ENCODE results near the gene RPS15. TPM values are rescaled to one million over a fixed set of nuclear protein-coding genes. Genes with fewer than 3 reads are reported as not detected.

Gene RPS15
- total RNA-seq, 4 donors from 2014 or later, result 4,239 to 4,988 (median 4,337) TPM

DNA sequence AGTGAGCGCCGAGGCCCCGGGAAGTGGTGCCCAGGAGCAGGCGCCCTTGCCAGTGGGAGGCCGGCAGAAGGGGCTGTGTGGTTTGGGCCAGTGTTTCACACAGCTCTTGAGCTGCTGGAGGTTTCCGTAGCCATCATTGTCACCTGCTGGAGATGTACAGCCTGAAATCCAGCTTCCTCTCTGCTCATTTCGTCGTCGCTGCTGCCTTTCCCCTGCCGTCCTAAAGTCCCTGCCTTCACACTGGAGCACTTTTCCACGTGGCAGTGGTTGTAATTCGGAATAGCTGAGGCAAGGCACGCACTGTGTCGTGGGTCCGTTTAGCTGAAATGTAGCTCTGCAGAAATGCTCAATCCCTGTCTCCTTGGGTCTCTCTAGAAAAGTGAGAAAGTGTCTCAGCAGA, 17.6 kb upstream of the RPS15 start:
- Histone ChIP-seq H3K4me1 (peaks cover 0 to 42% (median 29%) of the 10 kb centered on the region in 4 donors), H3K27ac (no peak overlapping the region), H3K36me3 (peaks cover 0 to 76% (median 20%) of the 10 kb centered on the region in 3 donors), H3K4me3 (no peak overlapping the region), H3K9me3 (no peaks in the 10 kb centered on the region), H3K27me3 (no peaks in the 10 kb centered on the region)
- TF ChIP-seq EP300 (IDR thresholded peaks at IDR 0.05), result no peak
- TF ChIP-seq POLR2A (IDR thresholded peaks at IDR 0.05), result no peak
- TF ChIP-seq, protein P1, sequence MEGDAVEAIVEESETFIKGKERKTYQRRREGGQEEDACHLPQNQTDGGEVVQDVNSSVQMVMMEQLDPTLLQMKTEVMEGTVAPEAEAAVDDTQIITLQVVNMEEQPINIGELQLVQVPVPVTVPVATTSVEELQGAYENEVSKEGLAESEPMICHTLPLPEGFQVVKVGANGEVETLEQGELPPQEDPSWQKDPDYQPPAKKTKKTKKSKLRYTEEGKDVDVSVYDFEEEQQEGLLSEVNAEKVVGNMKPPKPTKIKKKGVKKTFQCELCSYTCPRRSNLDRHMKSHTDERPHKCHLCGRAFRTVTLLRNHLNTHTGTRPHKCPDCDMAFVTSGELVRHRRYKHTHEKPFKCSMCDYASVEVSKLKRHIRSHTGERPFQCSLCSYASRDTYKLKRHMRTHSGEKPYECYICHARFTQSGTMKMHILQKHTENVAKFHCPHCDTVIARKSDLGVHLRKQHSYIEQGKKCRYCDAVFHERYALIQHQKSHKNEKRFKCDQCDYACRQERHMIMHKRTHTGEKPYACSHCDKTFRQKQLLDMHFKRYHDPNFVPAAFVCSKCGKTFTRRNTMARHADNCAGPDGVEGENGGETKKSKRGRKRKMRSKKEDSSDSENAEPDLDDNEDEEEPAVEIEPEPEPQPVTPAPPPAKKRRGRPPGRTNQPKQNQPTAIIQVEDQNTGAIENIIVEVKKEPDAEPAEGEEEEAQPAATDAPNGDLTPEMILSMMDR (IDR thresholded peaks at IDR 0.05), result no peak
- WGBS, 2 donors, result 87 to 88% methylated on average over 15 of the region's 15 CpGs
- no peak for DNase-seq (ENCODE audit: low spot score in 2 of 2)

DNA sequence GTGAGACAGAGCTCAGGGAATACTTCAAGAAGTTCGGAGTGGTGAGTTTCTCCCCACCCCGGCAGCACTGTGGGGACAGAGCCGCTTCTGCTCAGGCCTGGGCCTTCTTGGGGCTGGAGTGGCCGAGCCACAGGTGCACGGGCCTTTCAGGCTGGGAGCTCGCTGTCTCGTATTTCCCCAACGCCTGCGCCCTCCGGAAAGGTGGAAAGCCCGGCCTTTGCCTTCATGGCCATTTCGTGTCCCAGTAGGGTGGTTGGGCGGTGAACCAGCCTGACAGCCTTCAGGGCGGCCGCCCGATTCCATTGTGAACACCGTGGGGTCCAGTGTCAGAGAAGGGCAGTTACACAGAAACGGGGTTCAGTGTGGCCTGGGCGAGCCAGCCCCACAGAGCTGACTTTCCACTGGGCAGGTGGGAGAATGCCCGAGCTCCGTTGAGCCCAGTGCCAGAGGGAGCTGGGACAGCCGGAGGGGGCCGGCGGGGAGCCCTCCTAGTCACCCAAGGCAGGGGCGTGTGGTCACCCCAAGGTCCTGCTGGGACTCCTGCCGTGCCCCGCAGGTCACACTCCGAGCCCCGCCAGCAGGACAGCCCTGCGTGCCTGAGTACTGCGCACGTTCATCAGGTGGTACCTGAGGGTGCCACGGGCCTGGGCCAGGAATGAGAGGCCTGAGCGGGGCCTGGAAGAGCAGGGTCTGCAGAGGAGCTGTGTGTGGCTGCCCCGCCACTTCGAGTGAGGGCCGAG, 16.8 kb upstream of the RPS15 start:
- Histone ChIP-seq H3K4me3 (no peak overlapping the region), H3K4me1 (peaks cover 0 to 34% (median 21%) of the 10 kb centered on the region in 4 donors), H3K27ac (no peak overlapping the region), H3K27me3 (no peaks in the 10 kb centered on the region), H3K36me3 (peaks cover 0 to 84% (median 20%) of the 10 kb centered on the region in 3 donors), H3K9me3 (no peaks in the 10 kb centered on the region)
- TF ChIP-seq EP300 (IDR thresholded peaks at IDR 0.05) (no peak), POLR2A (IDR thresholded peaks at IDR 0.05) (no peak)
- TF ChIP-seq, protein P1 (IDR thresholded peaks at IDR 0.05), result no peak
- DNase-seq (ENCODE audit: low spot score in 2 of 2), result no peak
- 90 to 91% methylated on average over 33 to 35 of the region's 37 CpGs for WGBS, 2 donors

DNA sequence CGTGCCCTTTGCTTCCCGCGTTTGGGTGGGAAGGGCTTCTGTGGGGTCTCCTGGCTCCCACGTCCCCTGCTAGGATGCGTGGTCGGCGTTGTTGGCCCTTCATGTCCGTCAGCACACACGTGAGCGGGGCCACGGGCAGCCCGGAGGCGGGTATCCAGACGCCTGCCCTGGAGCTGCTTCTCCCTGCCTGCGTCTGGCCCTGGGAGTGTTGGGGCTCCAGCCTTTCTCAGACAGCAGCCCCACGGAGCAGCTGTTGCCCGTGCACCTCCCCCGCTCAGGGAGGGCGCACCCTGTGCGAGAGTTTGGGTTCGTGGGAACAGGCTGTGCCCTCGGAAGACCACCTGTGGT, 16.3 kb upstream of the RPS15 start:
- H3K27me3 ChIP-seq, result no peaks in the 10 kb centered on the region
- WGBS, 2 donors, result 84 to 86% methylated on average over 19 to 20 of the region's 22 CpGs

DNA sequence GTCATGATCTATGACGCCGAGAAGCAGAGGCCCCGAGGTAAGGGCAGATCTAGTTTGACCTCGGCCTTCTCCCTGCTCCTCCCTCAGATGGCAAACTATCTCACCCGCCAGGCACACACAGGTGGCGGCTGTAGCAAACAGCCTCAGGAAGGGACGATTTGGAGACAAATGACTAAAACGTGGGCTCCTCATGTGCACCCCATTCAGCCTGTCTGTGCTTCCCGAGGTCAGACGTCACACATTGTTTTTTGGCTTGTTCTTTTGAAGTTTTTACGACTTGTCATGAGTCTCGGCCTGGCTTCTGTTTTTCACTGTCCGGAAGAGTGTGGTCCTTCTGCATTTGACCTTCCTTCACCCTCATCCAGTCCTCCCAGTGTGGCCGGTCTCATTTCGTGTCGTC, 15.8 kb upstream of the RPS15 start:
- Histone ChIP-seq H3K4me3 (no peak overlapping the region), H3K27ac (no peak overlapping the region), H3K9me3 (no peaks in the 10 kb centered on the region), H3K4me1 (peaks cover 0 to 24% (median 12%) of the 10 kb centered on the region in 4 donors), H3K27me3 (no peaks in the 10 kb centered on the region), H3K36me3 (peaks cover 0 to 94% (median 20%) of the 10 kb centered on the region in 3 donors)
- no peak for DNase-seq (ENCODE audit: low spot score in 2 of 2)
- TF ChIP-seq, protein P1 (IDR thresholded peaks at IDR 0.05), result no peak
- TF ChIP-seq EP300 (IDR thresholded peaks at IDR 0.05) (no peak), POLR2A (IDR thresholded peaks at IDR 0.05) (no peak)
- 68 to 70% methylated on average over 16 of the region's 16 CpGs for WGBS, 2 donors

More for the DNA sequence above, 16.3 kb upstream of the RPS15 start:
- no peak for DNase-seq (ENCODE audit: low spot score in 2 of 2)
- Histone ChIP-seq H3K27ac (no peak overlapping the region), H3K4me3 (no peak overlapping the region), H3K36me3 (peaks cover 0 to 90% (median 20%) of the 10 kb centered on the region in 3 donors), H3K9me3 (no peaks in the 10 kb centered on the region), H3K4me1 (peaks cover 0 to 28% (median 16%) of the 10 kb centered on the region in 4 donors)
- TF ChIP-seq EP300 (IDR thresholded peaks at IDR 0.05), result no peak
- TF ChIP-seq, protein P1 (IDR thresholded peaks at IDR 0.05), result no peak

DNA sequence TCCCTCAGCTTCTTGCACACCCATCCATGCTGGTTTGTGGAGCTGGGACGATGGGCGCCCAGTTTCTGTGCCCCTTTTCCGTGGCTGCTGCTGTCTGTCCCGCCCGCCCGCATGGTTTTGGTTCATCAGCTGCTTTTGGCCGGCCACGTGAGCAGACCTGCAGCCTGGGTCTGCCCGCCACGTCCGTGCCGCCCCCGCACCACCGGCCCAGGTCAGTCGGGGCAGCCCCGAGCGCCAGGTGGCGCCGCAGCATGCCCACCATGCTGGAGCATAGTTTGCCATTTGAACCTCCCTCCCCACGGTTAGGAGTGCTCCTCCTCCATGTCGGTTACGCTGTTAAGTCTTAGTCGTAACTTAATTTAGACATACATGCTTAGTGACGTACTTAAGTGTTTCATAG, 15.3 kb upstream of the RPS15 start:
- Histone ChIP-seq H3K27ac (no peak overlapping the region), H3K27me3 (no peaks in the 10 kb centered on the region), H3K4me1 (peaks cover 0 to 18% (median 6%) of the 10 kb centered on the region in 4 donors), H3K4me3 (no peak overlapping the region), H3K9me3 (no peaks in the 10 kb centered on the region), H3K36me3 (peaks cover 0 to 96% (median 20%) of the 10 kb centered on the region in 3 donors)
- WGBS, 2 donors, result 86 to 87% methylated on average over 19 to 24 of the region's 24 CpGs
- no peak for DNase-seq (ENCODE audit: low spot score in 2 of 2)
- TF ChIP-seq POLR2A (IDR thresholded peaks at IDR 0.05) (no peak), EP300 (IDR thresholded peaks at IDR 0.05) (no peak)
- TF ChIP-seq, protein P1 (IDR thresholded peaks at IDR 0.05), result no peak

All from tibial nerve (tissue), 4 donors.